PC-3 (cell line): Measurements from ENCODE around the gene CDK2AP2. TPM values are rescaled to one million over a fixed set of nuclear protein-coding genes. Genes with fewer than 3 reads are reported as not detected.
A peak's percentile ranks its signal among the peaks of the same experiment; 100 is the strongest.

Source experiments
- ATAC-seq: fragments of 200-7000 bp; cut with Tn5 transposase; 2 replicates; pipeline ENCODE4 v1.9.1; 2020; ENCODE audit warnings: mild to moderate bottlenecking, moderate library complexity
- BruUV-seq: library from RNA; stranded (reverse); fragments of 400-500 nt; replicated peaks from 2 replicates; lab custom pipeline; 2021; lab: Mats Ljungman, UMichigan
- CTCF ChIA-PET: fragments of 300-600 bp; sonication (Branson Sonifier 250); formaldehyde crosslinking; loops from one replicate; lab custom pipeline; 2022; ENCODE audit warnings: antibody characterized with exemption; lab: Charles Lee
- POLR2A ChIA-PET: fragments of 300-600 bp; sonication (Branson Sonifier 250); formaldehyde crosslinking; loops from one replicate; lab custom pipeline; 2022; ENCODE audit warnings: antibody characterized with exemption; ENCODE audit not compliant: unreplicated experiment; lab: Charles Lee
- DNase-seq: peaks from one replicate; pipeline ENCODE4 v3.0.0-alpha.2; 2015
- H2AFZ ChIP-seq: fragments of 300-600 bp; sonication (generic); 2 replicates; pipeline ENCODE4 v1.6.0; 2016; ENCODE audit warnings: antibody characterized with exemption, low read length
- H3F3A ChIP-seq: fragments of 300-600 bp; sonication (generic); one replicate; pipeline ENCODE4 v1.6.0; 2017; ENCODE audit warnings: antibody characterized with exemption, low read length, control low read depth, mild to moderate bottlenecking; ENCODE audit not compliant: unreplicated experiment
- H3K27ac ChIP-seq: fragments of 300-600 bp; sonication (generic); 2 replicates; pipeline ENCODE4 v1.5.1; 2016; ENCODE audit warnings: mild to moderate bottlenecking, low read length
- H3K27me3 ChIP-seq: fragments of 300-600 bp; sonication (generic); 2 replicates; pipeline ENCODE4 v1.6.1; 2016; ENCODE audit warnings: low read length, mixed read lengths
- H3K36me3 ChIP-seq: fragments of 300-600 bp; sonication (generic); 2 replicates; pipeline ENCODE4 v1.6.1; 2016; ENCODE audit warnings: low read depth, mixed run types, low read length, mixed read lengths
- H3K4me1 ChIP-seq: fragments of 300-600 bp; sonication (generic); 2 replicates; pipeline ENCODE4 v1.5.1; 2016; ENCODE audit warnings: low read length; ENCODE audit not compliant: insufficient read depth
- H3K4me2 ChIP-seq: fragments of 300-600 bp; sonication (generic); 2 replicates; pipeline ENCODE4 v1.6.0; 2016; ENCODE audit warnings: low read length
- H3K4me3 ChIP-seq: fragments of 300-600 bp; sonication (generic); 2 replicates; pipeline ENCODE4 v1.5.1; 2016; ENCODE audit warnings: mild to moderate bottlenecking, low read length, mixed read lengths
- H3K79me2 ChIP-seq: fragments of 300-600 bp; sonication (generic); 2 replicates; pipeline ENCODE4 v1.6.1; 2017; ENCODE audit warnings: low read length, mixed read lengths
- H3K9ac ChIP-seq: fragments of 300-600 bp; sonication (generic); 2 replicates; pipeline ENCODE4 v1.6.0; 2016; ENCODE audit warnings: mild to moderate bottlenecking, low read length
- H3K9me2 ChIP-seq: fragments of 300-600 bp; sonication (generic); replicated peaks from 2 replicates; pipeline ENCODE4 v1.6.1; 2016; ENCODE audit warnings: mixed run types, low read length, mixed read lengths
- H3K9me3 ChIP-seq: fragments of 300-600 bp; sonication (generic); 2 replicates; pipeline ENCODE4 v1.6.1; 2016; ENCODE audit warnings: low read length, mixed read lengths
- H4K20me1 ChIP-seq: fragments of 300-600 bp; sonication (generic); 2 replicates; pipeline ENCODE4 v1.6.1; 2016; ENCODE audit warnings: low read length, mixed read lengths
- EZH2 ChIP-seq: fragments of 300-600 bp; sonication (generic); IDR thresholded peaks from one replicate; pipeline ENCODE4 v1.6.1; 2017; ENCODE audit warnings: antibody characterized with exemption, mild to moderate bottlenecking, low read length; ENCODE audit not compliant: unreplicated experiment
- EZH2phosphoT487 ChIP-seq: fragments of 300-600 bp; sonication (generic); IDR thresholded peaks from 2 replicates; pipeline ENCODE4 v1.6.1; 2018; ENCODE audit warnings: mild to moderate bottlenecking, antibody characterized with exemption, low read length, borderline replicate concordance
- intact Hi-C: fragments of 100-400 bp; cut with micrococcal nuclease; formaldehyde crosslinking; loops from 2 replicates; pipeline ENCODE4 v1.9.0; 2023
- total RNA-seq: library from RNA; depleted of rRNA; stranded (reverse); fragments of >200 nt; gene quantifications from 2 replicates; pipeline ENCODE4 v1.2.3, GENCODE V29; 2014
- TF ChIP-seq, protein P1 (sequence below): fragments of 300-600 bp; sonication (generic); conservative IDR thresholded peaks from 2 replicates; pipeline ENCODE4 v1.5.1; 2017; ENCODE audit warnings: antibody characterized with exemption, low read depth, mild to moderate bottlenecking, low read length

Gene CDK2AP2
- total RNA-seq, 1 experiment from 2014 or later, result 87.4 TPM

DNA sequence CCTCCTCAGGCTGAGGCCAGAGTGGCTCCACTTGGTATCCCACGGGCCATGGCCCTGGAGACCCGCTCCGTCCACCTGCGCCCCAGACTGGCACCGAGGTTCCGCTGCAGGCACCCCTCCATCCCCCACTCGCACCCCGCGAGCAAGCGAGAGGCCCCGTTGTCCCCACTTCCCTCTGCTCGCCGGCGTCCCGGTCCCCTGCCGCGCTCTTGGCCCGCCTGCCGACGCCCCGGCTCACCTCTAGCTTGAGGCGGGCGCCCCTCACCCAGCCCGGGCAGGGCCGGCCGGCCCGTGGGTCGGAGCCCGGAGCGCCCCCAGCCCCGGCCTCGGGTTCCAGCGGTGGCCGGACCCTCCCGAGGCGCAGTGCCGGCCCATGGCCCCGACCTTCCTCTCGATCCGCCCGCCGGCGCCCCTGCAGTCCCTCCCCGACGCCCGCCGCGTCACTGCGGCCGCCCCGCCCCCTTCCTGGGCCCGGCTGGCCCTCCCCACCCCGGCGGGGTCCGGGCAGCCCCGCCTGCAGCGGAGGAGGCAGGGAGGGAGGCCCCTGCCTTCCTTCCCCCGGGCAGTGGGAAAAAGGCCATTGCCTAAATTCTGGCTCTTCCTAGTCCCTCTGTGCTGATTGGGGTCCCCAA is 2.9 kb downstream of the CDK2AP2 start, which contains the start of gene PITPNM1:
Gene PITPNM1, minus strand, starts transcription at position 414 of the 632 bp plus-strand sequence. CDS start 1,183 bp downstream, outside the sequence.
- H4K20me1 ChIP-seq, result peaks cover 4% of the 10 kb centered on the region; the same call in 1 of the 2 replicates
- H3K9me2 ChIP-seq, result no peaks in the 10 kb centered on the region
- no TSS peak for BruUV-seq
- H3K9me3 ChIP-seq, result no peaks in the 10 kb centered on the region
- peak; percentile 84 for DNase-seq
- H3K4me2 ChIP-seq, result peak within 1 kb of the TSS; percentile 95
- peak; percentile 6 for ATAC-seq
- no peaks in the 10 kb centered on the region for H3K27me3 ChIP-seq
- ChIA-PET POLR2A (no interaction called here), CTCF (interaction anchor here (0.5 to 0.6 kb wide), 2 partner anchors 104 to 148 kb away, joined by 5 to 10 read pairs; partner anchors contain the start of gene PPP1CA)
- peaks cover 33% of the 10 kb centered on the region for H3K4me1 ChIP-seq
- intact Hi-C loops, result loop anchor here (2.0 to 5.0 kb wide), 2 partner anchors 22 to 78 kb away; partner anchors contain the start of genes AIP and RPS6KB2
- no peaks in the 10 kb centered on the region for H3F3A ChIP-seq
- TF ChIP-seq EZH2phosphoT487, result no peak
- no peak for TF ChIP-seq EZH2
- TF ChIP-seq, protein P1, sequence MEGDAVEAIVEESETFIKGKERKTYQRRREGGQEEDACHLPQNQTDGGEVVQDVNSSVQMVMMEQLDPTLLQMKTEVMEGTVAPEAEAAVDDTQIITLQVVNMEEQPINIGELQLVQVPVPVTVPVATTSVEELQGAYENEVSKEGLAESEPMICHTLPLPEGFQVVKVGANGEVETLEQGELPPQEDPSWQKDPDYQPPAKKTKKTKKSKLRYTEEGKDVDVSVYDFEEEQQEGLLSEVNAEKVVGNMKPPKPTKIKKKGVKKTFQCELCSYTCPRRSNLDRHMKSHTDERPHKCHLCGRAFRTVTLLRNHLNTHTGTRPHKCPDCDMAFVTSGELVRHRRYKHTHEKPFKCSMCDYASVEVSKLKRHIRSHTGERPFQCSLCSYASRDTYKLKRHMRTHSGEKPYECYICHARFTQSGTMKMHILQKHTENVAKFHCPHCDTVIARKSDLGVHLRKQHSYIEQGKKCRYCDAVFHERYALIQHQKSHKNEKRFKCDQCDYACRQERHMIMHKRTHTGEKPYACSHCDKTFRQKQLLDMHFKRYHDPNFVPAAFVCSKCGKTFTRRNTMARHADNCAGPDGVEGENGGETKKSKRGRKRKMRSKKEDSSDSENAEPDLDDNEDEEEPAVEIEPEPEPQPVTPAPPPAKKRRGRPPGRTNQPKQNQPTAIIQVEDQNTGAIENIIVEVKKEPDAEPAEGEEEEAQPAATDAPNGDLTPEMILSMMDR, result no peak
- peak within 1 kb of the TSS; percentile 68 for H2AFZ ChIP-seq
- peaks cover 31% of the 10 kb centered on the region for H3K79me2 ChIP-seq
- H3K9ac ChIP-seq, result peak within 1 kb of the TSS; percentile 72
- peak within 1 kb of the TSS; percentile 95 for H3K27ac ChIP-seq
- no peaks in the 10 kb centered on the region for H3K36me3 ChIP-seq
- peak within 1 kb of the TSS; percentile 96 for H3K4me3 ChIP-seq

GRCh38 chr11:67504005-67504949 is 3.7 kb downstream of the CDK2AP2 start:
- ChIA-PET POLR2A (no interaction called here), CTCF (no interaction called here)
- Histone ChIP-seq H3K4me3 (peak overlapping the region; percentile 96), H3K36me3 (no peaks in the 10 kb centered on the region), H4K20me1 (peaks cover 4% of the 10 kb centered on the region; the same call in 1 of the 2 replicates), H3K9me3 (no peaks in the 10 kb centered on the region), H3K27me3 (no peaks in the 10 kb centered on the region), H3K27ac (peak overlapping the region; percentile 95), H3K4me1 (peaks cover 33% of the 10 kb centered on the region), H2AFZ (peak overlapping the region; percentile 68), H3F3A (no peaks in the 10 kb centered on the region), H3K4me2 (peak overlapping the region; percentile 95), H3K9me2 (no peaks in the 10 kb centered on the region), H3K9ac (peak overlapping the region; percentile 71), H3K79me2 (peaks cover 31% of the 10 kb centered on the region)
- ATAC-seq, result no peak
- intact Hi-C loops, result loop anchor here (2.0 kb wide), 1 partner anchor 21 kb away; the partner anchor contains the start of gene AIP
- TF ChIP-seq, protein P1, result no peak
- TF ChIP-seq EZH2phosphoT487 (no peak), EZH2 (no peak)
- BruUV-seq, result no TSS peak
- peak; percentile 12 for DNase-seq
